Colonic mucosa (tissue), 4 donors: ENCODE measurements around the gene SESN3. TPM values are rescaled to one million over a fixed set of nuclear protein-coding genes. Genes with fewer than 3 reads are reported as not detected.

Source experiments
- DNase-seq: peaks from one replicate; pipeline ENCODE4 v3.0.0-alpha.2; 2020
- H3K27ac ChIP-seq: fragments of 200-600 bp; one replicate; pipeline ENCODE4 v1.8.0; 2021
- H3K27me3 ChIP-seq: fragments of 200-600 bp; one replicate; pipeline ENCODE4 v1.8.0; 2021
- H3K36me3 ChIP-seq: fragments of 200-600 bp; one replicate; pipeline ENCODE4 v1.8.0; 2021
- H3K4me1 ChIP-seq: fragments of 200-600 bp; one replicate; pipeline ENCODE4 v1.8.0; 2021; ENCODE audit warnings: mild to moderate bottlenecking
- H3K4me3 ChIP-seq: fragments of 200-600 bp; one replicate; pipeline ENCODE4 v1.8.0; 2021
- H3K9ac ChIP-seq, 2 donors: one replicate each; pipeline ENCODE4 v1.7.0; 2013; ENCODE audit warnings: control low read depth in 2 of 2, low read depth in 2 of 2, low read length in 2 of 2
- H3K9me3 ChIP-seq: fragments of 200-600 bp; one replicate; pipeline ENCODE4 v1.8.0; 2021
- CTCF ChIP-seq: fragments of 200-600 bp; IDR thresholded peaks from one replicate; pipeline ENCODE4 v1.8.0; 2022; ENCODE audit warnings: antibody characterized with exemption, mild to moderate bottlenecking
- intact Hi-C: fragments of 100-400 bp; cut with DNase I; formaldehyde crosslinking; loops from one replicate; pipeline ENCODE4 v1.14.1; 2022
- total RNA-seq, 2 donors: library from RNA; stranded (reverse); fragmentation: NEBNext Ultra II Directional in 1 of 2; extraction: Animal tissue kit (Norgen Biotek cat#: 25700) in 1 of 2; gene quantifications; one replicate each; pipeline ENCODE4 v1.2.1, GENCODE V29; 2021
- donor health status: healthy.
- donor health status: DM: no; HTN: no; CAD: no.
- donor health status: DM: no; HTN: no; CAD: no.

Gene SESN3
- total RNA-seq, 2 donors from 2014 or later = 14.7 to 21.2 TPM

GRCh38 chr11:95195831-95196230 lies 35.2 kb downstream of the SESN3 start:
- Histone ChIP-seq H3K36me3 (no peaks in the 10 kb centered on the region), H3K27ac (no peak overlapping the region), H3K4me3 (no peak overlapping the region), H3K4me1 (no peaks in the 10 kb centered on the region), H3K9me3 (no peaks in the 10 kb centered on the region), H3K9ac (no peak overlapping the region), H3K27me3 (no peaks in the 10 kb centered on the region)
- intact Hi-C loops = no loop called here
- no peak for TF ChIP-seq CTCF
- no peak for DNase-seq

- no peaks in the 10 kb centered on the region for H3K9me3 ChIP-seq
- no peak overlapping the region for H3K27ac ChIP-seq
- H3K4me3 ChIP-seq = no peak overlapping the region
- no peaks in the 10 kb centered on the region for H3K4me1 ChIP-seq
- no peak for TF ChIP-seq CTCF
- no peak for DNase-seq
- no peaks in the 10 kb centered on the region for H3K36me3 ChIP-seq
- intact Hi-C loops = no loop called here
- no peak overlapping the region for H3K9ac ChIP-seq
- no peaks in the 10 kb centered on the region for H3K27me3 ChIP-seq
Measured at GRCh38 chr11:95193541-95193940, 37.5 kb downstream of the SESN3 start.

- no peak overlapping the region for H3K27ac ChIP-seq
- H3K36me3 ChIP-seq = no peaks in the 10 kb centered on the region
Measured at GRCh38 chr11:95192717-95193116, 38.3 kb downstream of the SESN3 start.

GRCh38 chr11:95187723-95188122 lies 43.3 kb downstream of the SESN3 start:
- DNase-seq = no peak
- Histone ChIP-seq H3K4me3 (no peak overlapping the region), H3K9me3 (no peaks in the 10 kb centered on the region), H3K36me3 (no peaks in the 10 kb centered on the region), H3K27ac (no peak overlapping the region), H3K27me3 (no peaks in the 10 kb centered on the region), H3K4me1 (no peaks in the 10 kb centered on the region), H3K9ac (no peak overlapping the region)
- intact Hi-C loops = no loop called here
- TF ChIP-seq CTCF = no peak

More at GRCh38 chr11:95192717-95193116, 38.3 kb downstream of the SESN3 start:
- no peak for TF ChIP-seq CTCF
- no peak for DNase-seq
- Histone ChIP-seq H3K4me3 (no peak overlapping the region), H3K9me3 (no peaks in the 10 kb centered on the region), H3K4me1 (no peaks in the 10 kb centered on the region), H3K9ac (no peak overlapping the region), H3K27me3 (no peaks in the 10 kb centered on the region)
- intact Hi-C loops = no loop called here

- Histone ChIP-seq H3K9me3 (no peaks in the 10 kb centered on the region), H3K4me1 (no peaks in the 10 kb centered on the region), H3K27me3 (no peaks in the 10 kb centered on the region), H3K9ac (no peak overlapping the region), H3K36me3 (no peaks in the 10 kb centered on the region), H3K27ac (no peak overlapping the region), H3K4me3 (no peak overlapping the region)
- no peak for DNase-seq
- no peak for TF ChIP-seq CTCF
- intact Hi-C loops = no loop called here
Measured at GRCh38 chr11:95182397-95182796, 48.6 kb downstream of the SESN3 start.
